ENCODE measurements around the gene PPFIA2.

- TF ChIP-seq CTCF (IDR thresholded peaks at IDR 0.05; ENCODE audit: poor library complexity, severe bottlenecking) (no peak), EZH2 (IDR thresholded peaks at IDR 0.05; ENCODE audit: borderline replicate concordance, insufficient read depth, low read length, poor library complexity, severe bottlenecking) (no peak), POLR2AphosphoS5 (IDR thresholded peaks at IDR 0.05) (no peak), REST (IDR thresholded peaks at IDR 0.05; ENCODE audit: borderline replicate concordance) (no peak), RAD21 (conservative IDR thresholded peaks at IDR 0.05) (no peak), MXI1 (conservative IDR thresholded peaks at IDR 0.05; ENCODE audit: poor library complexity, severe bottlenecking) (no peak), TAF1 (IDR thresholded peaks at IDR 0.05; ENCODE audit: low read depth) (no peak), SMC3 (conservative IDR thresholded peaks at IDR 0.05; ENCODE audit: poor library complexity) (no peak), EP300 (conservative IDR thresholded peaks at IDR 0.05; ENCODE audit: poor library complexity, severe bottlenecking) (no peak)
Measured at GRCh38 chr12:81792666-81793065, 33.5 kb upstream of the PPFIA2 start.

Data from neural cell (in vitro differentiated cells).